A549 (cell line): ENCODE measurements around the gene PNPLA6. TPM values are rescaled to one million over a fixed set of nuclear protein-coding genes. Genes with fewer than 3 reads are reported as not detected.

ENCODE experiments used
- ATAC-seq, 2 experiments: fragments of 200-7000 bp in 1 of 2; fragments of >200 bp in 1 of 2; cut with Nextera tagmentation in 1 of 2; cut with Tn5 transposase in 1 of 2; 3 replicates each; pipeline versions ENCODE4 v1.8.0 to v1.9.1; 2018 to 2020; ENCODE audit warnings: mild to moderate bottlenecking in 1 of 2, moderate library complexity in 1 of 2
- CTCF ChIA-PET: fragments of 300-600 bp; sonication (Branson Sonifier 250); formaldehyde crosslinking; extraction: SDS; loops from one replicate; lab custom pipeline; 2021; ENCODE audit warnings: antibody characterized with exemption, inconsistent platforms; lab: Yijun Ruan, JAX
- POLR2A ChIA-PET: fragments of 350-600 bp; formaldehyde crosslinking; extraction: SDS; loops from one replicate; lab custom pipeline; 2021; ENCODE audit warnings: antibody characterized with exemption, inconsistent platforms; lab: Yijun Ruan, JAX
- DNase-seq, 2 experiments: peaks; one replicate each; pipeline versions ENCODE4 v3.0.0 to v3.0.0-alpha.2; 2011 to 2016; ENCODE audit warnings: low read depth in 1 of 2, low spot score in 1 of 2
- FAIRE-seq: peaks from 2 replicates; lab custom pipeline; 2011; peaks lifted over from hg19 to GRCh38; lab: Jason Lieb, UNC
- H3K27ac ChIP-seq, 2 experiments: fragments of >200 bp; sonication (Bioruptor Twin); formaldehyde crosslinking; 3 replicates each; pipeline ENCODE4 v1.5.1; 2016 to 2017
- H3K4me1 ChIP-seq: fragments of >200 bp; sonication (Bioruptor Twin); formaldehyde crosslinking; 3 replicates; pipeline ENCODE4 v1.6.1; 2016
- H3K4me2 ChIP-seq: fragments of >200 bp; sonication (Bioruptor Twin); formaldehyde crosslinking; 3 replicates; pipeline ENCODE4 v1.6.1; 2016
- H3K4me3 ChIP-seq: fragments of >200 bp; sonication (Bioruptor Twin); formaldehyde crosslinking; 3 replicates; pipeline ENCODE4 v1.5.1; 2016
- H3K9me3 ChIP-seq: fragments of >200 bp; sonication (Bioruptor Twin); formaldehyde crosslinking; 3 replicates; pipeline ENCODE4 v1.6.1; 2016
- ATOH8 ChIP-seq: fragments of 250-450 bp; sonication (Bioruptor Pico); IDR thresholded peaks from 2 replicates; pipeline ENCODE4 v1.5.0; 2020; ENCODE audit warnings: low read depth, mild to moderate bottlenecking, moderate library complexity
- BCL3 ChIP-seq: fragments of >200 bp; sonication (Bioruptor Twin); formaldehyde crosslinking; IDR thresholded peaks from 3 replicates; pipeline ENCODE4 v1.6.1; 2016
- CBX2 ChIP-seq: fragments of 200-600 bp; sonication (generic); IDR thresholded peaks from 2 replicates; pipeline ENCODE4 v1.6.1; 2016; ENCODE audit warnings: low read depth, mild to moderate bottlenecking, borderline replicate concordance
- CEBPB ChIP-seq, 2 experiments: fragments of >200 bp in 1 of 2; sonication (Bioruptor Twin) in 1 of 2; formaldehyde crosslinking in 1 of 2; IDR thresholded peaks; 2 replicates each; pipeline ENCODE4 v1.6.1; 2012 to 2016
- CTCF ChIP-seq: fragments of >200 bp; sonication (Bioruptor Twin); formaldehyde crosslinking; IDR thresholded peaks from 3 replicates; pipeline ENCODE4 v1.5.1; 2016
- EP300 ChIP-seq, 2 experiments: fragments of >200 bp; sonication (Bioruptor Twin); formaldehyde crosslinking; IDR thresholded peaks; 2 replicates in 1 of 2; 3 replicates in 1 of 2; pipeline ENCODE4 v1.6.1; 2016 to 2017
- ESRRA ChIP-seq: fragments of 150-350 bp; IDR thresholded peaks from 2 replicates; pipeline ENCODE4 v1.6.1; 2014; ENCODE audit warnings: mild to moderate bottlenecking, low read length, borderline replicate concordance
- FOSB ChIP-seq: fragments of 250-450 bp; sonication (Bioruptor Pico); IDR thresholded peaks from 2 replicates; pipeline ENCODE4 v1.5.0; 2020; ENCODE audit warnings: mild to moderate bottlenecking, moderate library complexity
- FOXS1 ChIP-seq: fragments of 250-450 bp; sonication (Bioruptor Pico); IDR thresholded peaks from 2 replicates; pipeline ENCODE4 v1.5.0; 2020; ENCODE audit warnings: mild to moderate bottlenecking, moderate library complexity
- HDAC2 ChIP-seq: fragments of 200-600 bp; sonication (generic); IDR thresholded peaks from 2 replicates; pipeline ENCODE4 v1.6.1; 2016
- HES2 ChIP-seq: fragments of >200 bp; sonication (Bioruptor Twin); formaldehyde crosslinking; IDR thresholded peaks from 2 replicates; pipeline ENCODE4 v1.6.1; 2016
- HMGXB4 ChIP-seq: fragments of 250-450 bp; sonication (Bioruptor Pico); IDR thresholded peaks from 2 replicates; pipeline ENCODE4 v1.5.0; 2021; ENCODE audit warnings: mild to moderate bottlenecking, moderate library complexity, borderline replicate concordance
- JUN ChIP-seq, 2 experiments: fragments of >200 bp; sonication (Bioruptor Twin); formaldehyde crosslinking; IDR thresholded peaks; 2 replicates in 1 of 2; 3 replicates in 1 of 2; pipeline ENCODE4 v1.6.1; 2016 to 2017
- MAFK ChIP-seq: fragments of 450-650 bp; IDR thresholded peaks from 2 replicates; pipeline ENCODE4 v1.6.1; 2014; ENCODE audit not compliant: partially characterized antibody
- MAX ChIP-seq: IDR thresholded peaks from 2 replicates; pipeline ENCODE4 v1.6.1; 2012
- MAZ ChIP-seq: fragments of 150-350 bp; IDR thresholded peaks from 2 replicates; pipeline ENCODE4 v1.6.1; 2014; ENCODE audit warnings: antibody characterized with exemption, low read depth, low read length, borderline replicate concordance
- NFE2L2 ChIP-seq: fragments of 150-350 bp; conservative IDR thresholded peaks from 2 replicates; pipeline ENCODE4 v1.6.1; 2014; ENCODE audit warnings: low read length
- PBX3 ChIP-seq: IDR thresholded peaks from 2 replicates; pipeline ENCODE4 v1.6.1; 2012
- POLR2A ChIP-seq: IDR thresholded peaks from 2 replicates; pipeline ENCODE4 v1.6.1; 2012; ENCODE audit warnings: mild to moderate bottlenecking, low read length
- RAD21 ChIP-seq, 2 experiments: fragments of >200 bp in 1 of 2; sonication (Bioruptor Twin) in 1 of 2; formaldehyde crosslinking in 1 of 2; IDR thresholded peaks in 1 of 2; conservative IDR thresholded peaks in 1 of 2; 2 replicates in 1 of 2; 3 replicates in 1 of 2; pipeline ENCODE4 v1.6.1; 2012 to 2018; ENCODE audit warnings: inconsistent platforms in 1 of 2
- RNF2 ChIP-seq: fragments of 200-600 bp; sonication (generic); IDR thresholded peaks from 2 replicates; pipeline ENCODE4 v1.6.1; 2016; ENCODE audit warnings: low read depth, mild to moderate bottlenecking, antibody characterized with exemption, moderate library complexity, borderline replicate concordance
- TP53 ChIP-seq: fragments of 250-450 bp; sonication (Bioruptor Pico); IDR thresholded peaks from 2 replicates; pipeline ENCODE4 v1.5.0; 2021; ENCODE audit warnings: mild to moderate bottlenecking, moderate library complexity
- USF2 ChIP-seq: fragments of 450-650 bp; IDR thresholded peaks from 2 replicates; pipeline ENCODE4 v1.6.1; 2014; ENCODE audit warnings: antibody characterized with exemption
- WGBS: methylation state at CpG from one replicate; pipeline ENCODE4 v1.1.6; 2017; ENCODE audit errors: missing lambda C conversion rate; 5-methylcytosine and 5-hydroxymethylcytosine counted together
- polyA plus RNA-seq, 4 experiments: library from polyadenylated mRNA; depleted of rRNA in 3 of 4; stranded (reverse); fragments of >200 nt; fragmentation: RNase III in 1 of 4; extraction: RNeasy Plus Mini Kit Qiagen cat#74134 plus additional on column Dnase treatment in 1 of 4; gene quantifications; 2 replicates in 3 of 4; 3 replicates in 1 of 4; pipeline ENCODE4 v1.2.3, GENCODE V29; 2011 to 2017

The PNPLA6 gene
- polyA plus RNA-seq, 2 of the 4 experiments (the other 2 are of a cell fraction), result 17.0 to 58.1 TPM

- ChIA-PET CTCF (interaction anchor here (1.6 to 2.3 kb wide), 2 partner anchors 9 to 205 kb away, joined by 4 to 16 read pairs; no protein-coding TSS in a partner anchor), POLR2A (no interaction called here)
- ATAC-seq, result no peak
These were observed 23.6 kb downstream of the PNPLA6 start for GRCh38 chr19:7559102-7559501.

GRCh38 chr19:7560255-7560654 lies 24.7 kb downstream of the PNPLA6 start:
- H3K9me3 ChIP-seq, result no peaks in the 10 kb centered on the region
- DNase-seq, result peak in 1 of 2 experiments; percentile 31
- H3K4me2 ChIP-seq, result no peak overlapping the region
- no peak overlapping the region for H3K4me3 ChIP-seq
- ChIA-PET CTCF (interaction anchor here (1.2 to 2.3 kb wide), 3 partner anchors 8 to 242 kb away, joined by 4 to 16 read pairs (median 4); no protein-coding TSS in a partner anchor), POLR2A (no interaction called here)
- no peak for ATAC-seq
- FAIRE-seq, result no peak
- WGBS, result 89% methylated on average over 2 of the region's 2 CpGs
- H3K4me1 ChIP-seq, result no peaks in the 10 kb centered on the region
- H3K27ac ChIP-seq, result no peak overlapping the region
- no peak for TF ChIP-seq MAZ
- TF ChIP-seq RNF2, result no peak
- no peak for TF ChIP-seq PBX3
- no peak for TF ChIP-seq MAFK
- no peak for TF ChIP-seq FOSB (CRISPR knock-in tag)
- TF ChIP-seq MAX, result no peak
- TF ChIP-seq EP300 (IDR thresholded peaks at IDR 0.05), result no peak
- TF ChIP-seq POLR2A, result no peak
- TF ChIP-seq FOXS1 (CRISPR knock-in tag), result no peak
- TF ChIP-seq CEBPB (IDR thresholded peaks at IDR 0.05), result no peak
- TF ChIP-seq RAD21 (conservative IDR thresholded peaks at IDR 0.05 in 1 of 2, IDR thresholded peaks at IDR 0.05 in 1 of 2), result no peak
- TF ChIP-seq JUN (IDR thresholded peaks at IDR 0.05), result no peak
- TF ChIP-seq HES2, result no peak

More at GRCh38 chr19:7559102-7559501, 23.6 kb downstream of the PNPLA6 start:
- 72% methylated on average over 4 of the region's 4 CpGs for WGBS
- Histone ChIP-seq H3K4me3 (no peak overlapping the region), H3K27ac (no peak overlapping the region), H3K4me1 (no peaks in the 10 kb centered on the region), H3K4me2 (no peak overlapping the region), H3K9me3 (no peaks in the 10 kb centered on the region)
- FAIRE-seq (no peak), DNase-seq (peak in 1 of 2 experiments; percentile 25)
- no peak for TF ChIP-seq TP53 (CRISPR knock-in tag)
- no peak for TF ChIP-seq BCL3
- no peak for TF ChIP-seq ATOH8
- no peak for TF ChIP-seq HMGXB4 (CRISPR knock-in tag)
- no peak for TF ChIP-seq CEBPB (IDR thresholded peaks at IDR 0.05)
- TF ChIP-seq CTCF, result no peak
- no peak for TF ChIP-seq NFE2L2
- no peak for TF ChIP-seq HDAC2
- TF ChIP-seq CBX2, result no peak
- TF ChIP-seq USF2, result no peak
- TF ChIP-seq ESRRA, result no peak
